Measurements from ENCODE around the gene GALNT6. TPM values are rescaled to one million over a fixed set of nuclear protein-coding genes. Genes with fewer than 3 reads are reported as not detected.
A peak's percentile ranks its signal among the peaks of the same experiment; 100 is the strongest.
"Not testable (repeated sequence)": the region's sequence is repeated elsewhere in the genome, so short reads cannot be mapped to it uniquely, and the experiment has no call there.

GALNT6 gene
- total RNA-seq, 1 experiment from 2014 or later: 73.0 TPM

DNA sequence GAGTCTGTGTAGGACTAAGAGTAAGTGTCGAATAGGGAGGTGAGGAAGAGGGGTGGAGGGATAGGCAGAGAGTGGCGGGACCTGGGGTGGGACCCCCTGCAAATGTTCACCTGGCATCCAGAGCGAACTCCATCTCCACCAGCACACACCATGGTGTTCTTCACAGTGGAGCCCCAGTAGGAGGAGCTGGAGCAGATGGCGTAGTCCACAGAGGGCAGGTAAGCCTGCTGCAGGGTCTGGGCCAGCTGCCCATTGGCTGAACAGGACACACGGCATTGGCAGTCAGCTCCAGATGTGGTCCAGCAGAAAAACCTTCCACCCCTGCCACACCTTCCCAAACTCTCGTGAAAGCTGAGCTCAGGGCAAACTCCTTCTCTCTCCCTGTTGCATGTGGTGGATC is 51.5 kb downstream of the GALNT6 start:
- H4K20me1 ChIP-seq (ENCODE audit: insufficient read depth): no peaks in the 10 kb centered on the region
- no peak overlapping the region for H2AFZ ChIP-seq
- ChIA-PET CTCF (interaction anchor here (0.6 to 1.8 kb wide), 2 partner anchors 13 to 77 kb away, joined by 4 to 8 read pairs; no protein-coding TSS in a partner anchor), POLR2A (ENCODE audit: unreplicated experiment) (no interaction called here)
- intact Hi-C loops (cut with micrococcal nuclease; ENCODE audit: unreplicated experiment): loop anchor here (5.0 to 10.0 kb wide), 4 partner anchors 255 to 575 kb away; partner anchors contain the start of genes ATF1 and CSRNP2
- no TSS peak for BruUV-seq (replicated peaks)
- no peak overlapping the region for H3K4me3 ChIP-seq
- no peak for DNase-seq
- no peaks in the 10 kb centered on the region for H3K9me3 ChIP-seq (ENCODE audit: insufficient read depth, low read depth)
- peaks cover 11% of the 10 kb centered on the region; the same call in 1 of the 2 replicates for H3F3A ChIP-seq (ENCODE audit: insufficient read depth, low read depth)
- TF ChIP-seq CTCF (conservative IDR thresholded peaks at IDR 0.05) (no peak), EZH2 (IDR thresholded peaks at IDR 0.05; ENCODE audit: low read depth) (no peak)
- H3K4me2 ChIP-seq: no peak overlapping the region
- H3K4me1 ChIP-seq (replicated peaks; ENCODE audit: insufficient read depth): peaks cover 16% of the 10 kb centered on the region
- no peaks in the 10 kb centered on the region for H3K9me2 ChIP-seq (ENCODE audit: insufficient read depth)
- H3K27me3 ChIP-seq (ENCODE audit: insufficient read depth, low read depth): no peaks in the 10 kb centered on the region
- no peak overlapping the region for H3K27ac ChIP-seq
- no peaks in the 10 kb centered on the region for H3K79me2 ChIP-seq (ENCODE audit: low read depth)
- no peaks in the 10 kb centered on the region for H3K36me3 ChIP-seq (ENCODE audit: low read depth)

DNA sequence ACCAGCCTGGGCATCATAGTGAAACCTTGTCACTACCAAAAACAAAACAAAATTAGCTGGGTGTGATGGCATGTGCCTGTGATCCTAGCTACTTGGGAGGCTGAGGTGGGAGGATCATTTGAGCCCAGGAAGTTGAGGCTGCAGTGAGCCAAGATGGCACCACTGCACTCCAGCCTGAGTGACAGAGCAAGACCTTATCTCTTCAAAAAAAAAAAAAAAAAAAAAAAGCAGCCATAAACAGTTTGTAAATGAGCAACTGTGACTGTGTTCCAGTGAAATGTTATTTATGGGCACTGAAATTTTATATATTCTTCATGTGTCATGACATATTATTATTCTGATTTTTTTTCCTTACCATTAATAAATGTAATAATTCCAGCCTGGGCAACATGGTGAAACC is 53.9 kb downstream of the GALNT6 start:
- BruUV-seq (replicated peaks); intact Hi-C loops (cut with micrococcal nuclease; ENCODE audit: unreplicated experiment); H3K36me3 ChIP-seq (ENCODE audit: low read depth); H3K4me3 ChIP-seq; H4K20me1 ChIP-seq (ENCODE audit: insufficient read depth); H3K27me3 ChIP-seq (ENCODE audit: insufficient read depth, low read depth); H3K4me2 ChIP-seq; H3K9me3 ChIP-seq (ENCODE audit: insufficient read depth, low read depth); H2AFZ ChIP-seq; DNase-seq; H3K79me2 ChIP-seq (ENCODE audit: low read depth); H3K27ac ChIP-seq; H3K9me2 ChIP-seq (ENCODE audit: insufficient read depth): not testable (repeated sequence)
- Histone ChIP-seq H3F3A (ENCODE audit: insufficient read depth, low read depth) (peaks cover 20% of the 10 kb centered on the region; the same call in 1 of the 2 replicates), H3K4me1 (replicated peaks; ENCODE audit: insufficient read depth) (peaks cover 27% of the 10 kb centered on the region)
- POLR2A ChIA-PET (ENCODE audit: unreplicated experiment): interaction anchor here (0.6 to 0.7 kb wide), 2 partner anchors 11 to 65 kb away, joined by 3 to 4 read pairs; no protein-coding TSS in a partner anchor
- CTCF ChIA-PET: interaction anchor here (0.7 kb wide), 1 partner anchor 1465 kb away, joined by 4 read pairs; no protein-coding TSS in a partner anchor

GRCh38 chr12:51335931-51336330 is 55.3 kb downstream of the GALNT6 start:
- no peak for DNase-seq
- Histone ChIP-seq H3K79me2 (ENCODE audit: low read depth) (no peaks in the 10 kb centered on the region), H3K4me2 (no peak overlapping the region), H3K27me3 (ENCODE audit: insufficient read depth, low read depth) (no peaks in the 10 kb centered on the region), H3K9me2 (ENCODE audit: insufficient read depth) (no peaks in the 10 kb centered on the region), H3F3A (ENCODE audit: insufficient read depth, low read depth) (peaks cover 20% of the 10 kb centered on the region; the same call in 1 of the 2 replicates), H3K4me3 (no peak overlapping the region), H4K20me1 (ENCODE audit: insufficient read depth) (no peaks in the 10 kb centered on the region), H3K9me3 (ENCODE audit: insufficient read depth, low read depth) (no peaks in the 10 kb centered on the region), H3K4me1 (replicated peaks; ENCODE audit: insufficient read depth) (peaks cover 19% of the 10 kb centered on the region), H3K36me3 (ENCODE audit: low read depth) (no peaks in the 10 kb centered on the region), H2AFZ (0 out of 2 replicates have a peak overlapping the region, but pooled peaks have one; percentile 29), H3K27ac (no peak overlapping the region)
- TF ChIP-seq EZH2 (IDR thresholded peaks at IDR 0.05; ENCODE audit: low read depth) (no peak), CTCF (conservative IDR thresholded peaks at IDR 0.05) (no peak)
- ChIA-PET POLR2A (ENCODE audit: unreplicated experiment) (interaction anchor here (0.7 kb wide), 1 partner anchor 92 kb away, joined by 16 read pairs; no protein-coding TSS in a partner anchor), CTCF (no interaction called here)
- intact Hi-C loops (cut with micrococcal nuclease; ENCODE audit: unreplicated experiment): no loop called here
- BruUV-seq (replicated peaks): no TSS peak

DNA sequence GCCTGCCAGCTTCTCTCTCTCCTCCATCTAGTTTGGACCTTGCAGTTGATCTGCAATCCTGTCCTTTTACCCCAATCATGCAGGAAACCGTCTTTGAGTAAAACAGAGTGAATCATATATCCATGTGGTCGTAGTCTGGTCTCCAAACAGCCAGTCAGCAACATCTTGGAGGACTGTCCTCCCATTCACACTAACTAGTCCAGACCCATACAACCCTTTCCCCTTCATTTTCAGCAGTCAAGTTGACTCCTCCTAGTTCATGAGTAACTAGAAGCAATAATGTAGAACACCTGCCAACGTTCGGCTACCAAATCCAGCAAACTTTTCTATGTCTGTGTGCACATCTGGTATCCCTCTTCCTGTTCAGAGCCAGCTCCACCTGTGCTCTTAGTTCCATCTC is 56.4 kb downstream of the GALNT6 start:
- Histone ChIP-seq H3K4me3 (no peak overlapping the region), H3K4me1 (replicated peaks; ENCODE audit: insufficient read depth) (peaks cover 19% of the 10 kb centered on the region), H2AFZ (no peak overlapping the region), H3K27ac (no peak overlapping the region), H4K20me1 (ENCODE audit: insufficient read depth) (no peaks in the 10 kb centered on the region), H3F3A (ENCODE audit: insufficient read depth, low read depth) (peaks cover 20% of the 10 kb centered on the region; the same call in 1 of the 2 replicates), H3K9me2 (ENCODE audit: insufficient read depth) (no peaks in the 10 kb centered on the region), H3K9me3 (ENCODE audit: insufficient read depth, low read depth) (no peaks in the 10 kb centered on the region), H3K27me3 (ENCODE audit: insufficient read depth, low read depth) (no peaks in the 10 kb centered on the region), H3K36me3 (ENCODE audit: low read depth) (no peaks in the 10 kb centered on the region), H3K4me2 (no peak overlapping the region), H3K79me2 (ENCODE audit: low read depth) (no peaks in the 10 kb centered on the region)
- DNase-seq: no peak
- ChIA-PET CTCF (interaction anchor here (0.6 kb wide), 1 partner anchor 289 kb away, joined by 5 read pairs; no protein-coding TSS in a partner anchor), POLR2A (ENCODE audit: unreplicated experiment) (no interaction called here)
- no TSS peak for BruUV-seq (replicated peaks)
- intact Hi-C loops (cut with micrococcal nuclease; ENCODE audit: unreplicated experiment): no loop called here
- TF ChIP-seq EZH2 (IDR thresholded peaks at IDR 0.05; ENCODE audit: low read depth) (no peak), CTCF (conservative IDR thresholded peaks at IDR 0.05) (no peak)

Measured in PC-9 (cell line).